Osteoblast (primary cell): ENCODE measurements around the gene NTM. TPM values are rescaled to one million over a fixed set of nuclear protein-coding genes. Genes with fewer than 3 reads are reported as not detected.

Source experiments
- DNase-seq: peaks from one replicate; pipeline ENCODE4 v3.0.0; 2011; ENCODE audit warnings: low spot score, mixed read lengths; ENCODE audit not compliant: insufficient read length; ENCODE audit errors: missing footprints
- H2AFZ ChIP-seq: 2 replicates; pipeline ENCODE4 v1.6.0; 2011; ENCODE audit warnings: mild to moderate bottlenecking, low read length
- H3K27ac ChIP-seq: 2 replicates; pipeline ENCODE4 v1.5.1; 2011; ENCODE audit warnings: mild to moderate bottlenecking, low read depth, low read length, moderate library complexity
- H3K27me3 ChIP-seq: 2 replicates; pipeline ENCODE4 v1.6.0; 2012; ENCODE audit warnings: mild to moderate bottlenecking, control low read depth, inconsistent platforms, low read length, moderate library complexity; ENCODE audit not compliant: insufficient read depth
- H3K36me3 ChIP-seq: 2 replicates; pipeline ENCODE4 v1.5.1; 2011; ENCODE audit warnings: mild to moderate bottlenecking, low read length, control low read depth, moderate library complexity; ENCODE audit not compliant: insufficient read depth
- H3K4me1 ChIP-seq: 2 replicates; pipeline ENCODE4 v1.5.1; 2011; ENCODE audit warnings: mild to moderate bottlenecking, low read length, control low read depth, moderate library complexity; ENCODE audit not compliant: insufficient read depth
- H3K4me2 ChIP-seq: 2 replicates; pipeline ENCODE4 v1.6.0; 2011; ENCODE audit warnings: mild to moderate bottlenecking, low read length; ENCODE audit not compliant: insufficient read depth
- H3K4me3 ChIP-seq: fragments of 200-600 bp; sonication (generic); 3 replicates; pipeline ENCODE4 v1.5.1; 2012; ENCODE audit warnings: mild to moderate bottlenecking, low read length, inconsistent platforms; ENCODE audit not compliant: insufficient read depth
- H3K79me2 ChIP-seq: 2 replicates; pipeline ENCODE4 v1.6.0; 2012; ENCODE audit warnings: mild to moderate bottlenecking, low read length, control low read depth, inconsistent platforms; ENCODE audit not compliant: insufficient read depth
- H3K9me3 ChIP-seq: 2 replicates; pipeline ENCODE4 v1.5.1; 2011; ENCODE audit warnings: low read depth, low read length, control low read depth
- H4K20me1 ChIP-seq: 2 replicates; pipeline ENCODE4 v1.6.0; 2012; ENCODE audit warnings: mild to moderate bottlenecking, low read length, control low read depth; ENCODE audit not compliant: insufficient read depth
- CTCF ChIP-seq: IDR thresholded peaks from 2 replicates; pipeline ENCODE4 v1.5.1; 2011; ENCODE audit warnings: mild to moderate bottlenecking, low read depth, low read length, moderate library complexity; ENCODE audit errors: extremely low read depth
- total RNA-seq: library from RNA; depleted of rRNA; stranded (reverse); fragments of >200 nt; gene quantifications from 2 replicates; pipeline ENCODE4 v1.2.3, GENCODE V29; 2012

NTM gene
- total RNA-seq, 1 donor: 48.1 TPM

- Histone ChIP-seq H4K20me1 (no peaks in the 10 kb centered on the region), H2AFZ (no peak overlapping the region), H3K27ac (no peak overlapping the region), H3K9me3 (no peaks in the 10 kb centered on the region), H3K4me1 (no peaks in the 10 kb centered on the region), H3K27me3 (no peaks in the 10 kb centered on the region), H3K4me3 (no peak overlapping the region), H3K79me2 (no peaks in the 10 kb centered on the region), H3K36me3 (no peaks in the 10 kb centered on the region), H3K4me2 (no peak overlapping the region)
- DNase-seq: no peak
- TF ChIP-seq CTCF: no peak
These were observed 15.5 kb downstream of the NTM start for GRCh38 chr11:131385763-131386390.

GRCh38 chr11:131386408-131386807 is 16.0 kb downstream of the NTM start:
- Histone ChIP-seq H3K4me1 (no peaks in the 10 kb centered on the region), H3K9me3 (no peaks in the 10 kb centered on the region), H3K4me2 (no peak overlapping the region), H3K4me3 (no peak overlapping the region), H2AFZ (no peak overlapping the region), H3K27me3 (no peaks in the 10 kb centered on the region), H4K20me1 (no peaks in the 10 kb centered on the region), H3K27ac (no peak overlapping the region), H3K36me3 (no peaks in the 10 kb centered on the region), H3K79me2 (no peaks in the 10 kb centered on the region)
- DNase-seq: no peak
- no peak for TF ChIP-seq CTCF

- DNase-seq: no peak
- no peaks in the 10 kb centered on the region for H3K27me3 ChIP-seq
- no peaks in the 10 kb centered on the region for H3K79me2 ChIP-seq
- H3K4me2 ChIP-seq: no peak overlapping the region
- H4K20me1 ChIP-seq: no peaks in the 10 kb centered on the region
- H2AFZ ChIP-seq: no peak overlapping the region
- H3K4me3 ChIP-seq: no peak overlapping the region
- H3K4me1 ChIP-seq: no peaks in the 10 kb centered on the region
- no peak overlapping the region for H3K27ac ChIP-seq
- H3K36me3 ChIP-seq: no peaks in the 10 kb centered on the region
- TF ChIP-seq CTCF: no peak
- H3K9me3 ChIP-seq: no peaks in the 10 kb centered on the region
These were observed 17.6 kb downstream of the NTM start for GRCh38 chr11:131388030-131388429.

- Histone ChIP-seq H3K27me3 (no peaks in the 10 kb centered on the region), H2AFZ (no peak overlapping the region), H4K20me1 (no peaks in the 10 kb centered on the region), H3K4me1 (no peaks in the 10 kb centered on the region), H3K79me2 (no peaks in the 10 kb centered on the region), H3K36me3 (no peaks in the 10 kb centered on the region), H3K4me3 (no peak overlapping the region), H3K9me3 (no peaks in the 10 kb centered on the region), H3K4me2 (no peak overlapping the region), H3K27ac (no peak overlapping the region)
- no peak for TF ChIP-seq CTCF
- DNase-seq: no peak
These were observed 19.2 kb downstream of the NTM start for GRCh38 chr11:131389582-131389981.
